MM.1S (cell line): ENCODE measurements around the gene ABCG2.

ENCODE experiments used
- DNase-seq: peaks from one replicate; pipeline ENCODE4 v3.0.0-alpha.2; 2015
- H2AFZ ChIP-seq: fragments of 300-600 bp; sonication (generic); 2 replicates; pipeline ENCODE4 v1.6.0; 2016; ENCODE audit warnings: antibody characterized with exemption, low read length
- H3F3A ChIP-seq: fragments of 300-600 bp; sonication (generic); 2 replicates; pipeline ENCODE4 v1.6.1; 2016; ENCODE audit warnings: mild to moderate bottlenecking, antibody characterized with exemption, low read length, moderate library complexity, mixed read lengths; ENCODE audit not compliant: insufficient read depth
- H3K27ac ChIP-seq: fragments of 300-600 bp; sonication (generic); 2 replicates; pipeline ENCODE4 v1.5.1; 2016; ENCODE audit warnings: mild to moderate bottlenecking, low read length
- H3K27me3 ChIP-seq: fragments of 300-600 bp; sonication (generic); replicated peaks from 2 replicates; pipeline ENCODE4 v1.6.0; 2016; ENCODE audit warnings: low read length; ENCODE audit not compliant: insufficient read depth
- H3K36me3 ChIP-seq: fragments of 300-600 bp; sonication (generic); replicated peaks from 2 replicates; pipeline ENCODE4 v1.6.1; 2016; ENCODE audit warnings: mild to moderate bottlenecking, low read length, mixed read lengths; ENCODE audit not compliant: insufficient read depth
- H3K4me1 ChIP-seq: fragments of 300-600 bp; sonication (generic); 2 replicates; pipeline ENCODE4 v1.6.1; 2016; ENCODE audit warnings: low read length, mixed read lengths
- H3K4me2 ChIP-seq: fragments of 300-600 bp; sonication (generic); 2 replicates; pipeline ENCODE4 v1.6.0; 2016; ENCODE audit warnings: low read depth, low read length
- H3K4me3 ChIP-seq: fragments of 300-600 bp; sonication (generic); 2 replicates; pipeline ENCODE4 v1.5.1; 2016; ENCODE audit warnings: low read length, mixed read lengths
- H3K79me2 ChIP-seq: fragments of 300-600 bp; sonication (generic); 2 replicates; pipeline ENCODE4 v1.6.1; 2016; ENCODE audit warnings: mixed run types, low read length, mixed read lengths
- H3K9ac ChIP-seq: fragments of 300-600 bp; sonication (generic); 2 replicates; pipeline ENCODE4 v1.6.1; 2016; ENCODE audit warnings: low read length, mixed read lengths
- H3K9me2 ChIP-seq: fragments of 300-600 bp; sonication (generic); replicated peaks from 2 replicates; pipeline ENCODE4 v1.6.1; 2016; ENCODE audit warnings: mild to moderate bottlenecking, low read length, mixed read lengths; ENCODE audit not compliant: insufficient read depth
- H3K9me3 ChIP-seq: fragments of 300-600 bp; sonication (generic); replicated peaks from 2 replicates; pipeline ENCODE4 v1.6.1; 2016; ENCODE audit warnings: mild to moderate bottlenecking, low read length, mixed read lengths; ENCODE audit not compliant: insufficient read depth
- H4K20me1 ChIP-seq: fragments of 300-600 bp; sonication (generic); 2 replicates; pipeline ENCODE4 v1.6.1; 2016; ENCODE audit warnings: mild to moderate bottlenecking, low read length, moderate library complexity, mixed read lengths; ENCODE audit not compliant: insufficient read depth
- CTCF ChIP-seq: fragments of 300-600 bp; sonication (generic); IDR thresholded peaks from 2 replicates; pipeline ENCODE4 v1.5.1; 2016; ENCODE audit warnings: antibody characterized with exemption, low read length, mixed read lengths
- EZH2 ChIP-seq: fragments of 300-600 bp; sonication (generic); optimal IDR thresholded peaks from 2 replicates; pipeline ENCODE3; 2017; ENCODE audit warnings: low read depth, mild to moderate bottlenecking, antibody characterized with exemption, low read length, mixed read lengths
- EZH2phosphoT487 ChIP-seq: fragments of 300-600 bp; sonication (generic); IDR thresholded peaks from 2 replicates; pipeline ENCODE4 v1.6.1; 2018; ENCODE audit warnings: antibody characterized with exemption, low read length

Gene ABCG2

GRCh38 chr4:88189881-88190585 lies 31.6 kb upstream of the ABCG2 start:
- no peaks in the 10 kb centered on the region for H3K79me2 ChIP-seq
- no peak overlapping the region for H2AFZ ChIP-seq

GRCh38 chr4:88189418-88189738 lies 30.9 kb upstream of the ABCG2 start:
- Histone ChIP-seq H3K27ac (no peak overlapping the region), H2AFZ (no peak overlapping the region), H3K4me2 (no peak overlapping the region), H3K36me3 (no peaks in the 10 kb centered on the region), H4K20me1 (no peaks in the 10 kb centered on the region), H3K4me1 (no peaks in the 10 kb centered on the region), H3K79me2 (no peaks in the 10 kb centered on the region), H3K27me3 (no peaks in the 10 kb centered on the region), H3K9me2 (no peaks in the 10 kb centered on the region), H3K9ac (no peak overlapping the region), H3K9me3 (no peaks in the 10 kb centered on the region), H3F3A (no peaks in the 10 kb centered on the region), H3K4me3 (no peak overlapping the region)
- TF ChIP-seq EZH2 (no peak), CTCF (no peak), EZH2phosphoT487 (no peak)
- no peak for DNase-seq

More at GRCh38 chr4:88189881-88190585, 31.6 kb upstream of the ABCG2 start:
- no peaks in the 10 kb centered on the region for H3K9me2 ChIP-seq
- no peaks in the 10 kb centered on the region for H4K20me1 ChIP-seq
- H3K9me3 ChIP-seq: no peaks in the 10 kb centered on the region
- no peaks in the 10 kb centered on the region for H3K27me3 ChIP-seq
- no peaks in the 10 kb centered on the region for H3K4me1 ChIP-seq
- no peak overlapping the region for H3K4me2 ChIP-seq
- DNase-seq: no peak
- no peak overlapping the region for H3K4me3 ChIP-seq
- TF ChIP-seq EZH2 (no peak), CTCF (no peak), EZH2phosphoT487 (no peak)
- H3F3A ChIP-seq: no peaks in the 10 kb centered on the region
- no peaks in the 10 kb centered on the region for H3K36me3 ChIP-seq
- H3K9ac ChIP-seq: no peak overlapping the region
- H3K27ac ChIP-seq: no peak overlapping the region

GRCh38 chr4:88188738-88189417 lies 30.4 kb upstream of the ABCG2 start:
- Histone ChIP-seq H4K20me1 (no peaks in the 10 kb centered on the region), H3K36me3 (no peaks in the 10 kb centered on the region), H2AFZ (no peak overlapping the region), H3K27ac (no peak overlapping the region), H3K27me3 (no peaks in the 10 kb centered on the region), H3K4me1 (peaks cover 2% of the 10 kb centered on the region; the same call in 1 of the 2 replicates), H3K4me2 (no peak overlapping the region), H3K9ac (no peak overlapping the region), H3K4me3 (no peak overlapping the region), H3F3A (no peaks in the 10 kb centered on the region), H3K79me2 (no peaks in the 10 kb centered on the region), H3K9me2 (no peaks in the 10 kb centered on the region), H3K9me3 (no peaks in the 10 kb centered on the region)
- no peak for TF ChIP-seq EZH2phosphoT487
- TF ChIP-seq EZH2: no peak
- no peak for TF ChIP-seq CTCF
- no peak for DNase-seq
